Epidermal melanocyte (primary cell): ENCODE results near the gene MYO1A.
"Not testable (repeated sequence)": the region's sequence is repeated elsewhere in the genome, so short reads cannot be mapped to it uniquely, and the experiment has no call there.

ENCODE experiments used
- DNase-seq: peaks from one replicate; pipeline ENCODE4 v3.0.0; 2011; ENCODE audit warnings: low spot score; ENCODE audit not compliant: insufficient read length

The MYO1A gene

DNA sequence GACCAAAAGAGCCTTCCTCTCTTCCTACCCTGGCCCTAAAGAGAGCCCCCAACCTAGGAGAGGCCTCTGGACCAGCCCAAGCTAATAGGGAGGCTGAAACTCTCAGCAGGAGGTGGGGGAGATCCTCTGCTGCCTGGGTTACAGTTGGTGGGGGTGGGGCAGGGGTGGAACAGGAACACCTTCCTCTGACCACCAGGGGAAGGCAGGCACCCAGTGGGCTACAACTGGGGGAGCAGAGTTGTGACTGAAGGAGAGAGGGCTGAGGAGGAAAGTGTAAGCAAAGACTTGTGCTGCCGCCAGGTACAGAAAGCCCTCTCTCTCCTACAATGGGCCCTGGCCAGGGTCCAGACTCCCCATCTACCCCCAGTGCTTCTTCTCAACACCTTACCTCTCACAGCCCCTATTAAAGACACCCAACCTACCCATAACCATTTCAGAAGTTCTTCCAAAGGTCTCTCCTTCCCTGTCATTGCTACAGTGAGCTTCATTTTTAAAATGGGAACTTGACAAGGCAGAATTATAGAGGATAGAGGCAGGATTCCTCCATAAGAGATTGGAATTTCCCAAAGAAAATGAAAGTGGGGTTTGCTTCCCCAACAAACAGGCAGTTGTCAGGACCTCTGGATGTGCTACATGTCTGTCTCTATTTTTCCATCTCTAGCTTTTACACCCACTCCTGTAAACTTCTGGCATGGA is 1.4 kb downstream of the MYO1A start:
- no peak for DNase-seq

- no peak for DNase-seq
These were observed 1.9 kb downstream of the MYO1A start for GRCh38 chr12:57047981-57048380.

- no peak for DNase-seq
These were observed 2.7 kb downstream of the MYO1A start for GRCh38 chr12:57046947-57047890.

GRCh38 chr12:57046086-57046791 is 3.7 kb downstream of the MYO1A start:
- no peak for DNase-seq

DNA sequence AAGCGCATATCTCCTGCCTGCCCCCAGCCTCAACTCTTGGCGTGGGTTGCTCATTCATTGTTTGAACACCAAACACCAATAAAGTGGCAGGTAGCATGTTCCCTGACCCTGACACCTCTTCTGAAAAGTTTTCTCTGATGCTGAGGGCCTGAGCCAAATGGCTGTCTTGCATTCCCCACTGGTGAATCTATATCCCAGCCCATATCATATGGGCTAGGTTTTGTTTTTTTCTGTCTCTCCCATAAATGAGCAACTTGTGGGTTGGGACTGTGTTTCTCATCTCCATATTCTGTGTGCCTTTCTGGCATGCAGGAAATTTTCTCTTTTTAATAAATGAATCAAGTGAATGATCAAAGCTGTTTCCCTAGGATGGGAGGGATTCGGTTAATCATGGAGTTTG is 5.0 kb downstream of the MYO1A start:
- no peak for DNase-seq

DNA sequence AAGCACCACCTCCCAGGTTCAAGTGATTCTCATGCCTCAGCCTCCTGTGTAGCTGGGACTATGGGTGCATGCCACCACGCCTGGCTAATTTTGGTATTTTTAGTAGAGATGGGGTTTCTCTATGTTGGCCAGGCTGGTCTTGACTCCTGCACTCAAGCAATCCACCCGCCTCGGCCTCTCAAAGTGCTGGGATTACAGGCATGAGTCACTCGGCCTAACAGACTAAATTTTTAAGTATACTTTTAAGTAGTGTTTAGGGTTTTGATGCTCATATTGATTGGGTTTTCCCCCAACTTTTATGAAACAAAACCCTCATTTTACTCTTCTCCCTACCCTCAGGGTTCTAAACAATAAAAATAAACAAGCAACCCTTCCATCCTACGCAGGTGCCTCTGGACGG is 5.5 kb downstream of the MYO1A start:
- DNase-seq = no peak

GRCh38 chr12:57042695-57043094 is 7.2 kb downstream of the MYO1A start:
- no peak for DNase-seq

DNA sequence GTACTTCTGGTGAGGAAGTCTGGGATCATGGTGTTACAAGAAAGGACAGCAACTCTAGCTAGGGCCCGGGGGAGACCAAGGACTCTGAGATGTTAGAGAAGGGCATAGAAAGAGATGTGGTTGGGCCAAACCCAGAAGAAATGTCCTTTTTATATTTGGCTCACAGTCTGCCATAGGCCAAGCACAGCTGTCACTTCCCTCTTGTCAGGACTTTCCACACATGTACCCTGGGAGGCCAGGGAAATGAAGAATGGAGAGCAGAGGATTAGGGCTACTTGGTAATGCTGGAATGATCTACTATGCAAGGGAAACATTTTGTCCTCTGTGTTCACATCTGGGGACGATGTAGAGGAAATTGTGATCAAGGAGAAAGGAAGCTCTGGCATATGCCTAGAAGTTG is 9.2 kb downstream of the MYO1A start:
- no peak for DNase-seq

DNA sequence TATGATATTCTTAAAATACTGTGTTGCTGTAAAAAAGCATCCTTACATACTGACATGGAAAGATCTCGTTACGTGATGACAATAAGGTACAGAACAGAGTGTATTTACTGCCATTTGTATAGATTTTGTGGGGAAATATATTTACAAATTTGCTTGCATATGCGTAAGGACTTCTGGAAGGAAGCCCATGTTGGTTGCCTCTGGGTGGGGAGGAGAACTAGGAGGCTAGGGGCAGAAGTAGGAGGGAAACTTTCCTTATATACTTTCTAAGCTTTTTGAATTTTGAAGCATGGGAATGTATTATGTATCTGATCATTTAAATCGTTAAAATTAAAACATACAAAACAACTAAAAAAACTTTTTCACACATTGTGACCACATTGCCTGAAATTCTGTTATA is 9.7 kb downstream of the MYO1A start:
- DNase-seq = no peak

DNA sequence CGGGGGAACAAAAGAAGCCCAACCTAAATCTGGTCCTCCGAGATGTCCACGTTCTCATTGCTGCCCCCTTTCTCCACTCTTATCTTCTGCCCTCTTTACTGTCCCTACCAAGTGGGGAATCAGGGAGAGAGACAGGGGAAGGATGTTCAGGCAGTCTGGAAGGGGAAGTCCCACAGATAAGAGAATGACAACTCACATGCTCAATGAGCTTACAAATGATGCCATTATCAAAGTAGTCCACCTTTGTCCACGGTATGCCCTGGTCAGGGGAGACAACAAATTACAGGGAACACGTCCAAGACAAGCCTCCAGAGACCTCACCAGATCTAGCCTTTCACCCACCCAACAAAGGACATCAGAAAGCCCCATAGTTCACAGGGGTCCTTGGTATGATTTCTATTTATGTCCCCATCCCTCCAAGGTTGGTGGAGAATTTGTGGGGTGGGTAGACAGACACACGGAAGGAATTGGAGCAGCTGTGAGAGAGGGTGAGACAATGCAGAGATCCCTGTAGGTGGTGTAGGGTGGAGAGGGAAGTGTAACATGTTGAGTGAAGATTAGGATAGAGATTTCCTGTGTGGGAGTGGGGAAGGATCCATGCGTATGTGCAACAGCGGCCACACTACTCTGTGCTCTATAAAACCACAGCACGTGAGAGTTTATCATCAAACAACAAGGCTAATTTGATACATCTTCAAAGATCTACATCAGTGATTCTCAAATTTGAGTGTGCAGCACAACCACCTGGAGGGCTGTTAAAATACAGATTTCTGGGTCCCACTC is 10.7 kb downstream of the MYO1A start:
- DNase-seq = no peak

DNA sequence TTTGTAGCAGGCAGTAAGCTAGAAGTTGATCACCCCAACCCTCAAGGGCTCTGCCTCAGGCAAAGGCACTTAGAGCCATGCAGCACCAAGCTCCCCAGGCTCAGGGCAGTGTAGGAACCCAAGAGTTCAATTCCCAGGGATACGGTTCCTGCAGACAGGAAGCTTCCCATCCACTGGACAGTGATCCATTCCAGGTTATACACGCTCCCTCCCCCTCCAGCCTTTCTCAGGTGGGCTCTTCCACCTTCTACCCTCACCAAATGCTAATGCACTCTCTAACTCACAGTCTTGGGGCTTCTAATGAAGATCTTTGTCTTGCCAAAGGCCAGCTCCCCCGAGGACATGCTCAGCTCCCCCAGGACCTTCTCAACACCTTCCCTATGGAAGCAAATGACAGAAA is 12.7 kb downstream of the MYO1A start:
- no peak for DNase-seq

- no peak for DNase-seq
These were observed 16.5 kb downstream of the MYO1A start for GRCh38 chr12:57033431-57033830.

GRCh38 chr12:57031789-57032188 is 18.1 kb downstream of the MYO1A start:
- DNase-seq = no peak

DNA sequence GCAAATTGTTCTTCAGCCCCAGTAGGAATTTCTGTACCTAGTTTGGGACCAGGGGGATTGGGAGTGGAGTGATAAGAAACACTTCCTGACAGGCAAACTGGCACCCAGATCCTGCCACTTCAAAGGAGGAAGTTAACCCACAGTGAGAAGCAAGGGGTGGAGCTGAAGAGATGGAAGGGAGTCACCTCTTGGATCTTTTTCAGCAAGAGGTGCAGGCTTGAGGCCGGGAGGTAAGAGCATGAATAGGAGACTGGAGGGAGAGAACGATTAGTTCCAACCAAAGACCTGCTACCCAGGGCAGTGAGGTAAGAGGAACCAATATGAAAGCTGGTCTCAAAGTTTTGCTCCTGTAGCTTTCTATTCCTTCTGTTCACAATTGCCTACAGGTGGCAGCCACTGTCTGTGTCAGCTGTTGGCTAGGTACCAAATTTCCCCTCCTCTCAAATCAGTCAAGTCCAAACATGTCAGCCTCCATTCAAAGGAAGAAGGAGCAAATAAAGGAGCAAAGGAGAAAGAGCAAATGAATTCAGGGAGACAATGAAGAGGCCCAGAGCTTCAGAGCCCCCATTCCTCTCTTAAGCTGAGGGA is 18.7 kb downstream of the MYO1A start:
- DNase-seq = no peak

- DNase-seq = no peak
These were observed 20.5 kb downstream of the MYO1A start for GRCh38 chr12:57029457-57029856.

DNA sequence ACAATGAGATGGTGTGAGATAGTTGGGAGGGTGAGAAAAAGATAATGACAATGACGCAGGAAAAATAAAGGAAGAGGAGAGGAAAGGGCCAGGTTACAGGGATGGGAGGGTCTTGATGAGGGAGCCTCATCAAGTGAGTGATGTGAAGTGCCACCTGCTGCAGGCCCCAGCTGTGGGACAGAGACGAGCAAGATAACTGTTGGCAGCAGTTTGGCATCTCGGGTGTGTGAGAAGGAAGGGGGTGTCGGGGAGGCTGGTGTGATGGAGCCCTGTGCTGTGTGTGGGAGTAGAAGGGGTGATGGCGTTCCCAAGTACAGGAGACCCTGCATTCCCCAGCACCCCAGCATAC is 22.1 kb downstream of the MYO1A start:
- no peak for DNase-seq

GRCh38 chr12:57027011-57027804 is 22.7 kb downstream of the MYO1A start:
- no peak for DNase-seq

GRCh38 chr12:57025196-57025595 is 24.7 kb downstream of the MYO1A start:
- no peak for DNase-seq

- DNase-seq = not testable (repeated sequence)
These were observed 27.6 kb downstream of the MYO1A start for GRCh38 chr12:57022324-57022723.
